NCI-H345 (cell line): ENCODE results near the gene CACNA1E.

Experiments used
- DNase-seq: peaks from one replicate; lab custom pipeline; 2025; lab: John Stamatoyannopoulos, UW

CACNA1E gene

DNA sequence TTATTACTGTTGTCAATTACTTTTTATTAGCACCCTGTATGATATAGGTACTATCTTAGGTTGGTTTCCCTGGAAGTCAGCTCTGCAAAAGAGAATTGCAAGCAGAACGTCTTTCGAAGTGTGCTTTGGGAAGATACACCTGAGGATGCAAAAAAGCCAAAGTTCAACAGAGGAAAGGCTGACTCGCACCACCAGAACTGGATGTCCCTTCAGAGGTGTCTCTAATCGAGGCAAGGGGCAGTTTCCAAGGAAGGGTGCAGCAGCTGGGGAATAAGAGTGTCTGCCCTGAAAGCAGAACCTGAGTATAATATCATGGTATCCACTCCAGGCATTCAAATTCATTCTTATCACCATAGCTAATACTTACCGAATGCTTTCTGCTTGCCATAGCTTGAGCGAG, 149.6 kb downstream of the CACNA1E start:
- no peak for DNase-seq

- DNase-seq, result no peak
These were observed 151.8 kb downstream of the CACNA1E start for GRCh38 chr1:181635110-181635509.

DNA sequence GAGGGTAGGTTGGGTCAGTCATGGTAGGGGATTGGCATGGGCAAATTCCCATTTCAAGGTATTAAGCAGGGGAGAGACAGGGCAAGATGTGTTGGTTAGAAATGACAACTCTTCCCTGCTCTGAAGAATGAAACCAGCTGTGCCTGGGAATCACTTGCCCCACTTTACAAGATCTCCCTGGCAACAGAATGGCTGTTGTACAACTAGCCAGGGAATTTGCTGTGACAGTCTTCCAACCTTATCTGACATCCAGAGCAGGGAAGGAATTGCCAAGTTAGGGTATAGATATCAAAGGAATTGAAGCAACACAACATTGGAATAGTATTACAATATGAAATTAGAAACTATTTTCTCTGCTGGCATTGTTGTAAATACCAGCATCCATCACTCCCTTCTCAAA, 154.7 kb downstream of the CACNA1E start:
- no peak for DNase-seq

DNA sequence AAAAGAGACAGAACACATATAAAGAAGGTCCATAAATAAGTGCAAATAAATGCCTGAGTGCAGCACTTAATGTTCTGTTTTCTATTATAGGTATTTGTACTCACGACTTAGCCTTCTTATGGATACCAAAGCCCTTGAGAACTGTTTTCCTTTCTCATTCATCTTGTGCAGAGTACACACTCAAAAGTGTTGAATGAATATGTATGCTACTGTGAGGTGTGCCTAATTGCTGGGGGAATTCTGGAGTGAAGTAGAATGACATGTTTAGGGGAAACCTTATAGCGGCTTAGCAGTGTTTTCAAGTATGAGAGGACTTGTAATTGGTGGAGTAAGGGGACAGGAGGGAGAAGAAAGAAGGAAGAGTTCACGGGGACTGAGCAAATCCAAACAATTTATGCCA, 157.6 kb downstream of the CACNA1E start:
- DNase-seq, result peak; percentile 6

GRCh38 chr1:181643631-181644030, 160.3 kb downstream of the CACNA1E start:
- no peak for DNase-seq

DNA sequence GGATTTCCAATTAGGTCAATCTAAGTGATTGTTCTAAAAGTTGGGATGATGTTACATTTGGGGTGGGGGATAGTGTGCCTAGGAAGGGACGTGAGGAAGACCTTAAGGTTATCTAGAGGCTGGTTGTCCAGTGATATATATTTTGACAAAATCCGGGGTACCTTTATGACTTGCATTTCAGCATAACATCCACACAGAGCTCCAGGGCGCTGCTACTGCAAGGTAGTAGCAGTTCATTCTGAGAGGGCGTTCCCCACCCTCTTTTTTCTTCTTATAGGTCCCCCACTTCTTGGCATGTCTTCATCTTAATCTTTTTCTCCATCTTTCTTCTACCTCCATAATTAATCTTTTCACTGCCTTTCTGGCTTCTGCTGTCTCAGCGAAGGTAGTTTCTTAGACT, 161.9 kb downstream of the CACNA1E start:
- no peak for DNase-seq

GRCh38 chr1:181646710-181647109, 163.4 kb downstream of the CACNA1E start:
- DNase-seq, result peak; percentile 41

- no peak for DNase-seq
These were observed 164.2 kb downstream of the CACNA1E start for GRCh38 chr1:181647314-181648035.

DNA sequence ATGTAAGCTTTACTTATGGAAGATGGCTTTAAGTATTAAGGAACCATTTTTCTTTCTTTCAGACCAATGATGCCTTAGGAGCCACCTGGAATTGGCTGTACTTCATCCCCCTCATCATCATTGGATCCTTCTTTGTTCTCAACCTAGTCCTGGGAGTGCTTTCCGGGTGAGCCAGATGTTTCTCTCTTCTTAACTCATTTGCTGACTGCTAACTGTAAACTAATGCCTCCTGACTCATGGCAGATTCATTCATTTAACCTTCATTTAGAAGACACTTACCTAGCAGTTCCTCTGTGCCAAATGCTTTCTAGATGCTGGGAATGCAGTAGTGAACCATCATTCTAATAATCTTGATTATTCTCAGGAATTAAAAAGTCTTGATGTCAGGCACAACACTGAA, 168.0 kb downstream of the CACNA1E start:
- DNase-seq, result no peak

DNA sequence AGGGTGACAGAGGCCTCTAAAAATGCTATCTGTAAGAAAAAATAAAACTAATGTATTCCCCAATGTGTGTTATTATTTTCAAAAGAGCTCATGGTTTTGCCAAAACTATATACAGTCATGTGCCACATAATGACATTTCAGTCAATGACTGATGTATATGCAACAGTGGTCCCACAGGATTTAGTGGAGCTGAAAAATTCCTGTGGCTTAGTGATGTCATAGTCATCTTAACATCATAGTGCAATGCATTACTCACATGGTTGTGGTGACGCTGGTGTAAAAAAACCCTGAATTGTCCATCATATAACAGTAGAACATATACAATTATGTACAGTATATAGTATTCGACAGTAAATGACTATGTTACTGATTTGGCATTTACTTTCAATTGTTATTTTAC, 172.4 kb downstream of the CACNA1E start:
- no peak for DNase-seq

DNA sequence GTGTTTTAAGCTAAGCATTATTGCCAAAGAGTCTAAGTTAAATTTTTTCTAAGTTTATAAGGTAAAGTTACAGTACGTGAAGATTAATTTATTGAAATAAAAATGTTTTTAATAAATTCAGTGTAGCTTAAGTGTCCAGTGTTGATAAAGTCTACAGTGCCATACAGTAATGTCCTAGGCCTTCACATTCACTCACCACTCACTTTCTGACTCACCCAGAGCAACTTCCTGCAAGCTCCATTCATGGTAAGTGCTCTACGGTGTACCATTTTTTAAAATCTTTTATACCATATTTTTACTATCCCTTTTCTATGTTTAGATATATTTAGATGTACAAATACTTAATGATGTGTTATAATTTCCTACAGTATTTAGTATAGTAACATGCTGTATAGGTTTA, 173.2 kb downstream of the CACNA1E start:
- no peak for DNase-seq

- no peak for DNase-seq
These were observed 175.3 kb downstream of the CACNA1E start for GRCh38 chr1:181658581-181658980.

DNA sequence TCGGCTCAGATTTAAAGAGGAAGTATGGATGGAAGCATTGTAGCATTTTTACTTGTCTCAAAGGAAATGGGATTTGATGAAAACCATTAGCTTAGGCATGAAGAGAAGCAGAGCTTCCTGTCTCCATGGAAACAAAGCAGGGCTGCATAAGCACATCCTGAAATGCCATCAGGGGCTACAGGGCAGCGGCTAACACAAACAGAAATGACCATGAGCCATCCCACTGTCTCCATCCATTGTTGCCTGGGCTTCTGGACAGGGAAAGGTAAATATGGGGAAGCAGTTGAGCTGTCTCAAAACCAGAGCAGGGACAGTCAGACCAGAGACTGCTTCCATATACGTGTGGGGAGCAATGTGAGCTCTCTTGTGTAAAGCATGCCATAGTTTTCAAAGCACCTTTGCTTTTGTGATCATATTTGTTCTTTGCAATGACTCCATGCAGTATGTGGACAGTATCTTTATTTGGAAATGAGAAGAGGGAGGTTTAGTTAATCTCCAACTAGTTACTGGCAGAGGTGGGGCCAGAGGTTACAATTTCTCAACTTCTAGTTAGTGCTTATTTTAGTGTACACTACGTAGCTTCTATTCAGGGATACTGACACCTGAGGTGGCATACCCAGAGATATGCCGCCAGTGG, 176.1 kb downstream of the CACNA1E start:
- DNase-seq, result no peak

DNA sequence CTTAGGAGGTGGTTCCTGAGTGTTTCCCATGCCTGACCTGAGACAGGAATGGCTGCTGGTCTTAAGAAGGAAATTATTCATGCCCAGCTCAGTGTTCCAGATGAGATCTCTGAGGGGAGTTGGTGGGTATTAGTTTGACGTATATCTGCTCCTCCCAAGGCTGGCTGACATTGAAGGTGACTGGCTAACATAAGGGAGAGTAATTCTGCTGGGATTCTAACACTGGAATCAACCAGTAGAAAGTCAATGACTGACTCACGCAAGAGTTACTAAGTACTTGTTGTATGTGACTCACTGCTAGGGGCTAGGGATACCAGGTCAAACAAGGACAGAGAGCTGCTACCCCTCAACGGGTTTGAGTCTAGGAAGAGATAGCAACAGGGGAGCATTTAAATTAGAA, 177.3 kb downstream of the CACNA1E start:
- DNase-seq, result no peak

DNA sequence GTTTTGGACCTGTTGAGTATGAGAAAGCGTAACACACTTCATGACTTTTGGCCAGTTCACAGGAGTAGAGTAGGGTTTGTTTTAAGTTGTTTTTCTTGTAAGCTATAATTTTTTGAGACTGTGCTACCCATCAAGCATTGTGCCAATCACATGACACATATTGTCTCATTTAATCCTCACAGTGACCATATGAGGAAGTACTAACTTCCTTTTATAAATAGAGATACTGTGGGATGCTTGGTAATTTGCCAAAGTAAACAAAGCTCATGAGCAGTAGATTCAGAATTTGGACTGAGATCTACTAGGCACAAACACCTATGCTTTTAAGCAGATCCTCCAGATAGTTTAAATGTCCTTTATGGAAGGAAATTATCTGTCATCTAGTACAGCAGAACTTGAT, 178.3 kb downstream of the CACNA1E start:
- DNase-seq, result peak; percentile 68

- no peak for DNase-seq
These were observed 179.3 kb downstream of the CACNA1E start for GRCh38 chr1:181662606-181663005.

- no peak for DNase-seq
These were observed 181.2 kb downstream of the CACNA1E start for GRCh38 chr1:181664543-181664942.

- no peak for DNase-seq
These were observed 185.9 kb downstream of the CACNA1E start for GRCh38 chr1:181669246-181669645.

GRCh38 chr1:181674617-181675016, 191.3 kb downstream of the CACNA1E start:
- DNase-seq, result peak; percentile 29

DNA sequence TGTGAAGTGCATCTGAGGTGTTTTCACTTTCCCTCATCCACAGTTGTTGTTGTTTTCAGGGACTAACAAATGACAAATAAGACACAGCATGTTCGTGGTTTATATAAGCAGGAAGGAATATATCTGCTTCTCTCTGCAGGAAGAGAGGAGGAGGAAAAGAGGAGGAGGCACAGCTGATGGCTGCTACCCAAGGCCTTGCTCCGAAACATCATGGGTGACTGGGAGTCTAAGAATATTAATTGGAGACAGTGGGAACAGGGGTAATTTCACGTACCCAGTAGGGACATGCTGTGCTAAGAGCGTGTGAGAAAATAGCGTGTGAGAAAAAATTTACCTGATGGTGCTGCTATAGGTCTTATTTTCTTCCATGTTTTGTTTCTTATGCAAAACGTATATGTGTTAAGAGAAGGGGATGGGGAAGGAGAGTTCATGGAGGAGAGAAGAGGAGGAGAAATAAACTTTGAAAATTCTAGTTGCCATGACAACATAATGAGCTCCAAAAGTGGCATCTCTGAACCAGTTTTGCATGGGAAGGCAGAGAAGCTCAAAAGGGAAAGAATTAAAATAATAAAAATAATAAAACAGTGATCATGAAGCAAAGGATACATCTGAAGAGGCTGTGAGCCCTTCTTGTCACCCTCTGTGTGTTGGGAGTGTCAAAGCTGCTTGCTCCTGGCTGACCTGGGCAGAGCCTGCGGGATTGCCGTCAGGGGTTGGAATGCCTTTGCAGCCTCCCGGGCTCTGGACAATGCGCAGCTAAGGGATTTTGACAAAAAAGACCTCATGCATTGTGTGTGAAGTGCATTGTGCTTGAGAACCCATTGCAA, 192.0 kb downstream of the CACNA1E start:
- DNase-seq, result no peak

GRCh38 chr1:181675918-181676190, 192.5 kb downstream of the CACNA1E start:
- DNase-seq, result no peak

GRCh38 chr1:181676269-181676668, 193.0 kb downstream of the CACNA1E start:
- peak; percentile 44 for DNase-seq

DNA sequence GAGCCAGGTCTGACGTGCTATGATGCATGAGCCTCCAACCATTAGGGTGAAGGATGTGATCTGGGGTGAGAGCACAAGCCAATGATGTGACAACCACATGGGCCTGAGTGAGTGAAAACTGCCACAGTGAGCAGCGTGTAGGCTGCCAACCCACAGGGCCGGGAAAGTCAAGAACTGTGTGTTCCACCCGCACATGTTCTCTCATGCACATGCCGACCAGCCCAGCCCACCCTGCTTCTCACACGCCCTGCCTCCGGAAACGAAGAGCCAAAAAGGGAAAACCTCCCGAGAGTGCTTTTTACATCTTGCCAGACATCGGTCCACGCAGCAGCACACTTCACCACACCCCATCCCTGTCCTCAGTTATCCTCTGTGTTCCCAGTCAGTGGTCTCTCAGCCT, 197.0 kb downstream of the CACNA1E start:
- DNase-seq, result no peak
